A549 (cell line): ENCODE results near the gene SLC39A11.

Experiments used
- CTCF ChIP-seq: fragments of >200 bp; sonication (Bioruptor Twin); formaldehyde crosslinking; IDR thresholded peaks from 3 replicates; pipeline ENCODE4 v1.5.1; 2016
- EP300 ChIP-seq, 2 experiments: fragments of >200 bp; sonication (Bioruptor Twin); formaldehyde crosslinking; IDR thresholded peaks; 2 replicates in 1 of 2; 3 replicates in 1 of 2; pipeline ENCODE4 v1.6.1; 2016 to 2017
- FOSL2 ChIP-seq, 2 experiments: fragments of 450-650 bp in 1 of 2; fragments of >200 bp in 1 of 2; sonication (Bioruptor Twin) in 1 of 2; formaldehyde crosslinking; IDR thresholded peaks; 2 replicates each; pipeline versions ENCODE4 v1.5.0 to v1.6.1; 2016 to 2020; ENCODE audit warnings: mild to moderate bottlenecking in 1 of 2, moderate library complexity in 1 of 2
- NPAS2 ChIP-seq: fragments of 250-450 bp; sonication (Bioruptor Pico); IDR thresholded peaks from 2 replicates; pipeline ENCODE4 v1.8.0; 2022; ENCODE audit warnings: mild to moderate bottlenecking, moderate library complexity, borderline replicate concordance
- POLR2A ChIP-seq: IDR thresholded peaks from 2 replicates; pipeline ENCODE4 v1.6.1; 2012; ENCODE audit warnings: mild to moderate bottlenecking, low read length
- RAD21 ChIP-seq, 2 experiments: fragments of >200 bp in 1 of 2; sonication (Bioruptor Twin) in 1 of 2; formaldehyde crosslinking in 1 of 2; IDR thresholded peaks in 1 of 2; conservative IDR thresholded peaks in 1 of 2; 2 replicates in 1 of 2; 3 replicates in 1 of 2; pipeline ENCODE4 v1.6.1; 2012 to 2018; ENCODE audit warnings: inconsistent platforms in 1 of 2
- REST ChIP-seq: fragments of 200-600 bp; sonication (generic); IDR thresholded peaks from 2 replicates; pipeline ENCODE4 v1.6.1; 2016; ENCODE audit warnings: antibody characterized with exemption, mild to moderate bottlenecking, moderate library complexity
- USF2 ChIP-seq: fragments of 450-650 bp; IDR thresholded peaks from 2 replicates; pipeline ENCODE4 v1.6.1; 2014; ENCODE audit warnings: antibody characterized with exemption

GRCh38 chr17:72613396-72613795 lies 479.1 kb downstream of the SLC39A11 start:
- TF ChIP-seq POLR2A (no peak), USF2 (no peak), RAD21 (conservative IDR thresholded peaks at IDR 0.05 in 1 of 2, IDR thresholded peaks at IDR 0.05 in 1 of 2) (no peak), FOSL2 (IDR thresholded peaks at IDR 0.05) (no peak), FOSL2 (CRISPR knock-in tag; IDR thresholded peaks at IDR 0.05) (no peak), REST (no peak), CTCF (no peak), EP300 (IDR thresholded peaks at IDR 0.05) (no peak), NPAS2 (CRISPR knock-in tag) (no peak)
